Measurements from ENCODE around the gene COG7.

GRCh38 chr16:23500212-23500861 lies 47.3 kb upstream of the COG7 start:
- no peak for TF ChIP-seq CTCF (IDR thresholded peaks at IDR 0.05)
- no peak for TF ChIP-seq POLR2A (IDR thresholded peaks at IDR 0.05)
